GM12892 (cell line): ENCODE data around the gene COL20A1.

Source experiments
- POLR2A ChIP-seq: IDR thresholded peaks from 2 replicates; pipeline ENCODE4 v1.6.1; 2011; ENCODE audit warnings: low read depth, low read length, control low read depth
- POLR2AphosphoS5 ChIP-seq: IDR thresholded peaks from 2 replicates; pipeline ENCODE4 v1.6.1; 2011; ENCODE audit warnings: low read depth, low read length, control low read depth

- TF ChIP-seq POLR2A, result no peak
- TF ChIP-seq POLR2AphosphoS5, result no peak
These were observed 3.7 kb downstream of the COL20A1 start for GRCh38 chr20:63296531-63297299.
